ENCODE measurements around the gene UGT1A4. TPM values are rescaled to one million over a fixed set of nuclear protein-coding genes. Genes with fewer than 3 reads are reported as not detected.

UGT1A4 gene
- total RNA-seq, 1 experiment from 2014 or later, result 0.12 TPM

- Histone ChIP-seq H4K20me1 (ENCODE audit: insufficient read depth) (no peaks in the 10 kb centered on the region), H2AFZ (ENCODE audit: low read depth, low read length, poor library complexity, severe bottlenecking) (no peak overlapping the region), H3K9me3 (ENCODE audit: control insufficient read depth in 1 of 2, insufficient read depth in 1 of 2, low read depth in 1 of 2, low read length in 2 of 2) (no peaks in the 10 kb centered on the region), H3K36me3 (ENCODE audit: control insufficient read depth in 1 of 2, insufficient read depth in 2 of 2, low read length in 2 of 2) (no peaks in the 10 kb centered on the region), H3K4me3 (replicated peaks in 1 of 2; ENCODE audit: low read depth in 1 of 2, low read length in 2 of 2) (no peak overlapping the region), H3K27me3 (ENCODE audit: insufficient read depth, low read length) (no peaks in the 10 kb centered on the region), H3K79me2 (ENCODE audit: insufficient read depth, low read length) (no peaks in the 10 kb centered on the region), H3K9me2 (ENCODE audit: insufficient read depth) (no peaks in the 10 kb centered on the region), H3K9ac (ENCODE audit: low read length) (no peak overlapping the region), H3K4me2 (ENCODE audit: low read length) (no peak overlapping the region), H3K27ac (ENCODE audit: low read depth, low read length) (no peak overlapping the region), H3K4me1 (ENCODE audit: control insufficient read depth in 1 of 2, insufficient read depth in 2 of 2, low read length in 2 of 2) (no peaks in the 10 kb centered on the region)
- DNase-seq (ENCODE audit: low read depth, low spot score) (no peak), ATAC-seq (no peak)
- intact Hi-C loops (cut with micrococcal nuclease), result no loop called here
- RAD21 ChIA-PET (ENCODE audit: low non-redundant PET in 1 of 2, low total read pairs in 2 of 2, uncharacterized antibody in 2 of 2, unreplicated experiment in 2 of 2), result no interaction called here
- CTCF ChIA-PET, result no interaction called here
- POLR2A ChIA-PET, result no interaction called here
- BruUV-seq (replicated peaks), result no TSS peak
- TF ChIP-seq POLR2A (IDR thresholded peaks at IDR 0.05; ENCODE audit: borderline replicate concordance, extremely low read depth, insufficient read depth, insufficient read length) (no peak), EGR1 (IDR thresholded peaks at IDR 0.05; ENCODE audit: low read depth) (no peak), SRF (IDR thresholded peaks at IDR 0.05; ENCODE audit: low read depth) (no peak), ZFX (IDR thresholded peaks at IDR 0.05) (no peak), TCF7L2 (IDR thresholded peaks at IDR 0.05; ENCODE audit: borderline replicate concordance, extremely low read depth, insufficient read depth, insufficient read length) (no peak), ZNF274 (IDR thresholded peaks at IDR 0.05; ENCODE audit: low read depth, low read length) (no peak), YY1 (IDR thresholded peaks at IDR 0.05; ENCODE audit: extremely low read depth, insufficient replicate concordance, low read depth, low read length) (no peak)
- TF ChIP-seq, protein P1, sequence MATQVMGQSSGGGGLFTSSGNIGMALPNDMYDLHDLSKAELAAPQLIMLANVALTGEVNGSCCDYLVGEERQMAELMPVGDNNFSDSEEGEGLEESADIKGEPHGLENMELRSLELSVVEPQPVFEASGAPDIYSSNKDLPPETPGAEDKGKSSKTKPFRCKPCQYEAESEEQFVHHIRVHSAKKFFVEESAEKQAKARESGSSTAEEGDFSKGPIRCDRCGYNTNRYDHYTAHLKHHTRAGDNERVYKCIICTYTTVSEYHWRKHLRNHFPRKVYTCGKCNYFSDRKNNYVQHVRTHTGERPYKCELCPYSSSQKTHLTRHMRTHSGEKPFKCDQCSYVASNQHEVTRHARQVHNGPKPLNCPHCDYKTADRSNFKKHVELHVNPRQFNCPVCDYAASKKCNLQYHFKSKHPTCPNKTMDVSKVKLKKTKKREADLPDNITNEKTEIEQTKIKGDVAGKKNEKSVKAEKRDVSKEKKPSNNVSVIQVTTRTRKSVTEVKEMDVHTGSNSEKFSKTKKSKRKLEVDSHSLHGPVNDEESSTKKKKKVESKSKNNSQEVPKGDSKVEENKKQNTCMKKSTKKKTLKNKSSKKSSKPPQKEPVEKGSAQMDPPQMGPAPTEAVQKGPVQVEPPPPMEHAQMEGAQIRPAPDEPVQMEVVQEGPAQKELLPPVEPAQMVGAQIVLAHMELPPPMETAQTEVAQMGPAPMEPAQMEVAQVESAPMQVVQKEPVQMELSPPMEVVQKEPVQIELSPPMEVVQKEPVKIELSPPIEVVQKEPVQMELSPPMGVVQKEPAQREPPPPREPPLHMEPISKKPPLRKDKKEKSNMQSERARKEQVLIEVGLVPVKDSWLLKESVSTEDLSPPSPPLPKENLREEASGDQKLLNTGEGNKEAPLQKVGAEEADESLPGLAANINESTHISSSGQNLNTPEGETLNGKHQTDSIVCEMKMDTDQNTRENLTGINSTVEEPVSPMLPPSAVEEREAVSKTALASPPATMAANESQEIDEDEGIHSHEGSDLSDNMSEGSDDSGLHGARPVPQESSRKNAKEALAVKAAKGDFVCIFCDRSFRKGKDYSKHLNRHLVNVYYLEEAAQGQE (IDR thresholded peaks at IDR 0.05; ENCODE audit: low read depth), result no peak
- TF ChIP-seq, protein P2, sequence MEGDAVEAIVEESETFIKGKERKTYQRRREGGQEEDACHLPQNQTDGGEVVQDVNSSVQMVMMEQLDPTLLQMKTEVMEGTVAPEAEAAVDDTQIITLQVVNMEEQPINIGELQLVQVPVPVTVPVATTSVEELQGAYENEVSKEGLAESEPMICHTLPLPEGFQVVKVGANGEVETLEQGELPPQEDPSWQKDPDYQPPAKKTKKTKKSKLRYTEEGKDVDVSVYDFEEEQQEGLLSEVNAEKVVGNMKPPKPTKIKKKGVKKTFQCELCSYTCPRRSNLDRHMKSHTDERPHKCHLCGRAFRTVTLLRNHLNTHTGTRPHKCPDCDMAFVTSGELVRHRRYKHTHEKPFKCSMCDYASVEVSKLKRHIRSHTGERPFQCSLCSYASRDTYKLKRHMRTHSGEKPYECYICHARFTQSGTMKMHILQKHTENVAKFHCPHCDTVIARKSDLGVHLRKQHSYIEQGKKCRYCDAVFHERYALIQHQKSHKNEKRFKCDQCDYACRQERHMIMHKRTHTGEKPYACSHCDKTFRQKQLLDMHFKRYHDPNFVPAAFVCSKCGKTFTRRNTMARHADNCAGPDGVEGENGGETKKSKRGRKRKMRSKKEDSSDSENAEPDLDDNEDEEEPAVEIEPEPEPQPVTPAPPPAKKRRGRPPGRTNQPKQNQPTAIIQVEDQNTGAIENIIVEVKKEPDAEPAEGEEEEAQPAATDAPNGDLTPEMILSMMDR (IDR thresholded peaks at IDR 0.05 in 2 of 3, conservative IDR thresholded peaks at IDR 0.05 in 1 of 3; ENCODE audit: borderline replicate concordance in 1 of 3, insufficient read depth in 1 of 3, low read depth in 2 of 3, low read length in 2 of 3), result no peak
Observed at GRCh38 chr2:233740870-233741269, 22.3 kb downstream of the UGT1A4 start.

Data from HCT116 (cell line).